ENCODE results near the gene MAPK1. TPM values are rescaled to one million over a fixed set of nuclear protein-coding genes. Genes with fewer than 3 reads are reported as not detected.
"Not testable (repeated sequence)": the region's sequence is repeated elsewhere in the genome, so short reads cannot be mapped to it uniquely, and the experiment has no call there.

Gene MAPK1
- total RNA-seq, 1 donor from 2014 or later = 37.2 TPM

DNA sequence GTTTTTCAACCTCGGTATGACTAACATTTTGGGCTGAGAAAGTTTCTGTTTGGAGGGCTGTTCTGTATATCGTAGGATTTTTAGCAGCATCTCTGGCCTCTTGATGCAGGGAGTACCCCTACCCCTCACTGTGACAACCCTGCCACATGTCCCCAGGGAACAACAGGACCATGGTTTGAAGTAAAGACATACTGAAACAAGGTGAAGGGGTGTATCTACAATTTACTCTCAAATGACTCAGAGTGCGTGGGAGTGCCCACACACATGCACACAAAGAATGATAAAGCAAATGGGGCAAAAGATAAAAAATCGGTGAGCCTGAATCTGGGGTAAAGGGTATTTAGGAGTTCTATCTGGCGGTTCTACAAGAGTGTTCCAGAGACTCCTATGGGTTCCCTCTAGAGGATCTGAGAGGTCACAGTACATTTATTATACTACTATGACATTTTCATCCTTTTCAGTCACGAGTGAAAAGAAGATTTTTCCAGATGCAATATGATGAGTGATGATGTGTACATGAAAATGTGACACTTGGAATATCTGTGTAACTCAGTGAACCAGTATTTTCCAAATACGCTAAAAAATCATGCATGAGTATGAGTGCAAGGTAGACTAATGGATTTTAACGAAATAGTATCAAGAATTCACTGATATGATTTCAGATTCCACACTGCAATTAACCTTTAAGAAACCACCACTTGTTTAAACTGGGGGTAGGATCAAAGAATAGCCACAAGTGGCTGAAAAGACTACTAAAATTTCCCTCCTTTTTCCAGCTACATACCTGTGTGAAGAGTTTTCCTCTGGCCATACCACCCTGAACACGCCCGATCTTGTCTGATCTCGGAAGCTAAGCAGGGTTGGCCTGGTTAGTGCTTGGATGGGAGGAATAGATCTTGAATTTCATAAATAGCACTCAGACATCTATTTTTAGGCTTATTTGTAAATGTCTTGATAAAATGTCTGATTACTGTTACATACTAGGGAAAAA, 75.5 kb downstream of the MAPK1 start:
- Histone ChIP-seq H3K4me3 (ENCODE audit: low read depth, low read length) (no peak overlapping the region), H3K36me3 (ENCODE audit: control insufficient read depth, insufficient read depth, low read length) (no peaks in the 10 kb centered on the region), H3K27me3 (ENCODE audit: control insufficient read depth, insufficient read depth, low read length) (no peaks in the 10 kb centered on the region)
- TF ChIP-seq, protein P1, sequence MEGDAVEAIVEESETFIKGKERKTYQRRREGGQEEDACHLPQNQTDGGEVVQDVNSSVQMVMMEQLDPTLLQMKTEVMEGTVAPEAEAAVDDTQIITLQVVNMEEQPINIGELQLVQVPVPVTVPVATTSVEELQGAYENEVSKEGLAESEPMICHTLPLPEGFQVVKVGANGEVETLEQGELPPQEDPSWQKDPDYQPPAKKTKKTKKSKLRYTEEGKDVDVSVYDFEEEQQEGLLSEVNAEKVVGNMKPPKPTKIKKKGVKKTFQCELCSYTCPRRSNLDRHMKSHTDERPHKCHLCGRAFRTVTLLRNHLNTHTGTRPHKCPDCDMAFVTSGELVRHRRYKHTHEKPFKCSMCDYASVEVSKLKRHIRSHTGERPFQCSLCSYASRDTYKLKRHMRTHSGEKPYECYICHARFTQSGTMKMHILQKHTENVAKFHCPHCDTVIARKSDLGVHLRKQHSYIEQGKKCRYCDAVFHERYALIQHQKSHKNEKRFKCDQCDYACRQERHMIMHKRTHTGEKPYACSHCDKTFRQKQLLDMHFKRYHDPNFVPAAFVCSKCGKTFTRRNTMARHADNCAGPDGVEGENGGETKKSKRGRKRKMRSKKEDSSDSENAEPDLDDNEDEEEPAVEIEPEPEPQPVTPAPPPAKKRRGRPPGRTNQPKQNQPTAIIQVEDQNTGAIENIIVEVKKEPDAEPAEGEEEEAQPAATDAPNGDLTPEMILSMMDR (IDR thresholded peaks at IDR 0.05; ENCODE audit: insufficient read depth, low read length, poor library complexity, severe bottlenecking) = no peak
- DNase-seq (ENCODE audit: low read depth) = no peak

DNA sequence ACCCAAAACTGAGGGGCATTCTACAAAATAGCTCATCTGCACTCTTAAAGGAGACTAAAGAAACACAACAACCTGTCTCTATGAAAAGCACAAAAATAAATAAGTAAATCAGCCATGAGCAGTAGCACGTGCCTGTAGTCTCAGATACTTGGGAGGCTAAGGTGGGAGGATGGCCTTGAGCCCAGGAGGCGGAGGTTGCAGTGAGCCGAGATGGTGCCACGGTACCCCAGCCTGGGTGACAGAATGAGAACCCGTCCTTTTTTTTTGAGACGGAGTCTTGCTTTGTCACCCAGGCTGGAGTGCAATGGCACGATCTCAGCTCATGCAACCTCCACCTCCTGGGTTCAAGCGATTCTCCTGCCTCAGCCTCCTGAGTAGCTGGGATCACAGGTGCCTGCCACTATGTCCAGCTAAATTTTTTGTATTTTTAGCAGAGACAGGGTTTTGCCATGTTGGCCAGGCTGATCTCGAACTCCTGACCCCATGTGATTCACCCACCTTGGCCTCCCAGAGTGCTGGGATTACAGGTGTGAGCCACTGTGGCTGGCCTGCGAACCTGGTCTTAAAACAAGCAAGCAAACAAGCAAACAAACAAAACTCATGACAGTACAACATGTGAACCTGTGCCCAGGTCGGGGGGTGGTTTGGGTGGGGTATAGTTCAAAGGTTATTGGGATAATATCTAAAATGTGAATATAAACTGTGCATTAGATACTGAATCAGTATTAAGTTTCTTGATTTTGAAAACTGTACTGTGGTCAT, 76.4 kb downstream of the MAPK1 start:
- H3K27me3 ChIP-seq (ENCODE audit: control insufficient read depth, insufficient read depth, low read length); H3K36me3 ChIP-seq (ENCODE audit: control insufficient read depth, insufficient read depth, low read length); H3K4me3 ChIP-seq (ENCODE audit: low read depth, low read length); DNase-seq (ENCODE audit: low read depth): not testable (repeated sequence)

DNA sequence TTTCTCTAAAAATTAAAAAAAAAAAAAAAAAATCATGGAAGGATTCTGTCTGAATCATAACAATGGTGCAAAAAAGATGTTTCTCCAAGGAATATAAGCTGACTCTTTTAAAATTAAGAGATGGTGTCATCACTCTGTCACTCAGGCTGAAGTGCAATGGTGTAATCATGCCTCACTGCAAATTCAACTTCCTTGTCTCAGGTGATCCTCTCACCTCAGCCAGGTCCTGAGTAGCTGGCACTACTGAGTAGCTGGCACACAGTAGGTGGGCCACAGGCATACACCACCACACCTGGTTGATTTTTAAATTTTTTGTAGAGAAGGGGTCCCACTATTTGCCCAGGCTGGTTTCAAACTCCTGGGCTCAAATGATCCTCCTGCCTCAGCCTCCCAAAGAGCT, 77.1 kb downstream of the MAPK1 start:
- H3K4me3 ChIP-seq (ENCODE audit: low read depth, low read length) = no peak overlapping the region
- no peak for DNase-seq (ENCODE audit: low read depth)
- no peaks in the 10 kb centered on the region for H3K27me3 ChIP-seq (ENCODE audit: control insufficient read depth, insufficient read depth, low read length)
- H3K36me3 ChIP-seq (ENCODE audit: control insufficient read depth, insufficient read depth, low read length) = no peaks in the 10 kb centered on the region
- TF ChIP-seq, protein P1 (IDR thresholded peaks at IDR 0.05; ENCODE audit: insufficient read depth, low read length, poor library complexity, severe bottlenecking) = no peak

DNA sequence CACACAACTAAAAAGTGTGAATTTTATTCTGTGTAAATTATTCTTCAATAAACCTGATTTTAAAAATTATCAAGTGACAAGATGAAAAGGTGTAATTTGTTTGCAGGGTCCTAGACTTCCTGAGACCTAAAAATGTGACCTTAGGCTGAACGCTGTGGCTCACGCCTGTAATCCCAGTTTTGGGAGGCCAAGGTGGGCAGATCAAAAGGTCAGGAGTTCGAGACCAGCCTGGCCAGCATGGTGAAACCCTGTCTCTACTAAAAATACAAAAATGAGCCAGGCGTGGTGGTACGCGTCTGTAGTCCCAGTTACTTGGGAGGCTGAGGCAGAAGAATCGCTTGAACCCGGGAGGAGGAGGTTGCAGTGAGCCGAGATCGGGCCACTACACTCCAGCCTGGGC, 79.9 kb downstream of the MAPK1 start:
- not testable (repeated sequence) for DNase-seq (ENCODE audit: low read depth); H3K4me3 ChIP-seq (ENCODE audit: low read depth, low read length); H3K36me3 ChIP-seq (ENCODE audit: control insufficient read depth, insufficient read depth, low read length); H3K27me3 ChIP-seq (ENCODE audit: control insufficient read depth, insufficient read depth, low read length)

DNA sequence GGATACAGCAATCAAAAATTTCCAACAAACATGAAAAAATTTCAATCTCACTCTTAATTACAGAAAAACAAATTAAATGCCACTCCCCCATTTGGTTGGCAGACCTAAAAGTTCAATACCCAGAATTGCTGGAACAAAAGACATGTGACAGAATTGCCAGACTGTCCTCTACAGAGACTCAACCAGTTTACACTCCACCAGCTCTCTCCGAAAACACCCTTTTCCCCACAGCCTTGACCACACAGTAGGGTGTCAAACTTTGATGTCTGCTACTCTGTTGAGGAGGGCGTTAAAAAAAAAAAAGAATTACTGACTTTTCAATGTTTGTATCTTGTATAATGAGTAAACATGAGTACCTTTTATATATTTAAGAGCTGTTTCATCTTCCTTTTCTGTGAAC, 87.2 kb downstream of the MAPK1 start:
- H3K36me3 ChIP-seq (ENCODE audit: control insufficient read depth, insufficient read depth, low read length) = no peaks in the 10 kb centered on the region
- H3K4me3 ChIP-seq (ENCODE audit: low read depth, low read length) = no peak overlapping the region
- TF ChIP-seq, protein P1 (IDR thresholded peaks at IDR 0.05; ENCODE audit: insufficient read depth, low read length, poor library complexity, severe bottlenecking) = no peak
- H3K27me3 ChIP-seq (ENCODE audit: control insufficient read depth, insufficient read depth, low read length) = no peaks in the 10 kb centered on the region
- no peak for DNase-seq (ENCODE audit: low read depth)

DNA sequence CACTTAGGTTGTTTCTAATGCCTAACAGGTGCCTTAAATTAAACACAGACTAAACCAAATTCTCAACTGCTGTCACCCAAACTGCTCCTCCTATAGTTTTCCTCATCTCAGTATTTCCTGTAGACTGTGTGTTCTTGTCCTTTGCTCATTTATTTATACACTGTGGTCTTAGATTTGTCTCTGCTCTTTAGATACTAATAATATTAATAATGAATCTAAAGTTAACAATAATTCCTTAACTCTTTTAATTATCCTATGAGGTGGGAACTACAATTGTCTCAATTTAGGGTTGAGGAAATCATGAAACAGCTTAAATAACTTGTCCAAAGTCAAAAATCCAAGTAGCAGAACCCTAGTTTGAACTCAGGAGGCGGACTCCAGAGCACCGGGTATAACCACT, 88.0 kb downstream of the MAPK1 start:
- Histone ChIP-seq H3K36me3 (ENCODE audit: control insufficient read depth, insufficient read depth, low read length) (no peaks in the 10 kb centered on the region), H3K27me3 (ENCODE audit: control insufficient read depth, insufficient read depth, low read length) (no peaks in the 10 kb centered on the region), H3K4me3 (ENCODE audit: low read depth, low read length) (no peak overlapping the region)
- TF ChIP-seq, protein P1 (IDR thresholded peaks at IDR 0.05; ENCODE audit: insufficient read depth, low read length, poor library complexity, severe bottlenecking) = no peak
- no peak for DNase-seq (ENCODE audit: low read depth)

All from kidney epithelial cell (primary cell).